ENCODE results near the gene MYADML2. TPM values are rescaled to one million over a fixed set of nuclear protein-coding genes. Genes with fewer than 3 reads are reported as not detected.

The MYADML2 gene
- total RNA-seq, 1 experiment from 2014 or later, result not detected

- Histone ChIP-seq H3K4me1 (ENCODE audit: insufficient read depth, low read length, poor library complexity, severe bottlenecking) (peaks cover 22% of the 10 kb centered on the region), H3K27ac (ENCODE audit: low read depth, low read length, poor library complexity, severe bottlenecking) (peak overlapping the region; percentile 73), H3K36me3 (ENCODE audit: insufficient read depth, low read length, poor library complexity, severe bottlenecking) (peaks cover 4% of the 10 kb centered on the region), H3K4me3 (ENCODE audit: low read depth, low read length, poor library complexity, severe bottlenecking) (peak overlapping the region; percentile 94), H3K9me3 (ENCODE audit: low read depth, low read length, poor library complexity, severe bottlenecking) (no peaks in the 10 kb centered on the region), H3K27me3 (replicated peaks; ENCODE audit: insufficient read depth, low read depth, low read length, poor library complexity) (no peaks in the 10 kb centered on the region)
- POLR2A ChIA-PET (ENCODE audit: low non-redundant PET), result no interaction called here
- BruUV-seq (replicated peaks), result no TSS peak
- CTCF ChIA-PET, result no interaction called here
- intact Hi-C loops (cut with micrococcal nuclease; ENCODE audit: unreplicated experiment), result no loop called here
- DNase-seq (ENCODE audit: low spot score), result no peak
- no peak for TF ChIP-seq EZH2 (IDR thresholded peaks at IDR 0.05; ENCODE audit: borderline replicate concordance, low read depth, low read length, poor library complexity, severe bottlenecking)
- no peak for TF ChIP-seq CTCF (conservative IDR thresholded peaks at IDR 0.05; ENCODE audit: low read depth, low read length)
These were observed 17.5 kb downstream of the MYADML2 start for GRCh38 chr17:81929253-81930141.

GRCh38 chr17:81928544-81929252 is 18.3 kb downstream of the MYADML2 start:
- H3K4me3 ChIP-seq (ENCODE audit: low read depth, low read length, poor library complexity, severe bottlenecking), result peak overlapping the region; percentile 94

More at GRCh38 chr17:81928544-81929252, 18.3 kb downstream of the MYADML2 start:
- H3K27me3 ChIP-seq (replicated peaks; ENCODE audit: insufficient read depth, low read depth, low read length, poor library complexity), result no peaks in the 10 kb centered on the region
- TF ChIP-seq EZH2 (IDR thresholded peaks at IDR 0.05; ENCODE audit: borderline replicate concordance, low read depth, low read length, poor library complexity, severe bottlenecking), result no peak
- no peak for TF ChIP-seq CTCF (conservative IDR thresholded peaks at IDR 0.05; ENCODE audit: low read depth, low read length)
- CTCF ChIA-PET, result interaction anchor here (1.0 kb wide), 1 partner anchor 31 kb away, joined by 3 read pairs; no protein-coding TSS in a partner anchor
- intact Hi-C loops (cut with micrococcal nuclease; ENCODE audit: unreplicated experiment), result no loop called here
- H3K4me1 ChIP-seq (ENCODE audit: insufficient read depth, low read length, poor library complexity, severe bottlenecking), result peaks cover 30% of the 10 kb centered on the region
- H3K9me3 ChIP-seq (ENCODE audit: low read depth, low read length, poor library complexity, severe bottlenecking), result no peaks in the 10 kb centered on the region
- no TSS peak for BruUV-seq (replicated peaks)
- peaks cover 4% of the 10 kb centered on the region for H3K36me3 ChIP-seq (ENCODE audit: insufficient read depth, low read length, poor library complexity, severe bottlenecking)
- POLR2A ChIA-PET (ENCODE audit: low non-redundant PET), result no interaction called here
- no peak for DNase-seq (ENCODE audit: low spot score)
- peak overlapping the region; percentile 73 for H3K27ac ChIP-seq (ENCODE audit: low read depth, low read length, poor library complexity, severe bottlenecking)
